Measurements from ENCODE around the gene SCARB1. TPM values are rescaled to one million over a fixed set of nuclear protein-coding genes. Genes with fewer than 3 reads are reported as not detected.

The SCARB1 gene
- total and polyA plus RNA-seq, 2 experiments from 2014 or later: 31.0 to 62.5 TPM

GRCh38 chr12:124865728-124866127 lies 2.1 kb upstream of the SCARB1 start:
- Mint-ChIP-seq H3K4me3 (no peak overlapping the region), H3K27ac (no peak overlapping the region), H3K27me3 (ENCODE audit: insufficient read depth, low read depth, poor library complexity) (peaks cover 25% of the 10 kb centered on the region), H3K4me1 (peaks cover 28% of the 10 kb centered on the region), H3K36me3 (ENCODE audit: low read depth) (no peaks in the 10 kb centered on the region; the same call in 2 of the 3 replicates), H3K9me3 (peaks cover 5% of the 10 kb centered on the region; the same call in 2 of the 3 replicates)
- Histone ChIP-seq H2AFZ (no peak overlapping the region), H3K79me2 (replicated peaks; ENCODE audit: insufficient read depth) (peaks cover 19% of the 10 kb centered on the region), H4K20me1 (replicated peaks; ENCODE audit: insufficient read depth) (no peaks in the 10 kb centered on the region), H3K9me2 (ENCODE audit: insufficient read depth) (no peaks in the 10 kb centered on the region), H3K4me1 (ENCODE audit: insufficient read depth) (peaks cover 34% of the 10 kb centered on the region), H3K27ac (ENCODE audit: low read depth) (no peak overlapping the region), H3K4me3 (no peak overlapping the region), H3K36me3 (ENCODE audit: insufficient read depth) (0 out of 2 replicates have a peak, but pooled peaks cover 5% of the 10 kb centered on the region), H3F3A (replicated peaks; ENCODE audit: low read depth) (0 out of 2 replicates have a peak, but pooled peaks cover 5% of the 10 kb centered on the region), H3K27me3 (ENCODE audit: insufficient read depth) (0 out of 2 replicates have a peak, but pooled peaks cover 3% of the 10 kb centered on the region), H3K4me2 (no peak overlapping the region)
- DNase-seq (ENCODE audit: low spot score) (no peak), ATAC-seq (no peak)
- TF ChIP-seq NANOG (IDR thresholded peaks at IDR 0.05; ENCODE audit: borderline replicate concordance): no peak
- TF ChIP-seq EZH2phosphoT487 (IDR thresholded peaks at IDR 0.05; ENCODE audit: unreplicated experiment): no peak
- no peak for TF ChIP-seq STAT1 (IDR thresholded peaks at IDR 0.05; ENCODE audit: unreplicated experiment)
- no peak for TF ChIP-seq ZNF462 (CRISPR knock-in tag; IDR thresholded peaks at IDR 0.05)
- no peak for TF ChIP-seq POLR2AphosphoS5 (IDR thresholded peaks at IDR 0.05; ENCODE audit: low read depth)
- no peak for TF ChIP-seq CREB1 (CRISPR knock-in tag; IDR thresholded peaks at IDR 0.05; ENCODE audit: low read depth)

All from GM23338 (cell line).